Psoas muscle (tissue), 8 donors: Measurements from ENCODE around the gene LETM1. TPM values are rescaled to one million over a fixed set of nuclear protein-coding genes. Genes with fewer than 3 reads are reported as not detected.

Experiments used
- ATAC-seq, 4 donors: fragments of 200-7000 bp; cut with Tn5 transposase; one replicate each; pipeline ENCODE4 v1.9.1; 2020; ENCODE audit warnings: moderate library complexity in 3 of 4, mild to moderate bottlenecking in 2 of 4
- DNase-seq, 2 donors: peaks; one replicate each; pipeline ENCODE4 v3.0.0-alpha.2; 2020
- H3K27ac ChIP-seq: fragments of 200-600 bp; one replicate; pipeline ENCODE4 v1.8.0; 2022
- H3K27me3 ChIP-seq, 3 donors: fragments of 200-600 bp in 1 of 3; one replicate each; pipeline versions ENCODE4 v1.6.1 to v1.8.0; 2013 to 2022; ENCODE audit warnings: low read length in 2 of 3, mild to moderate bottlenecking in 2 of 3, moderate library complexity in 1 of 3; ENCODE audit not compliant: insufficient read depth in 3 of 3
- H3K36me3 ChIP-seq, 2 donors: fragments of 200-600 bp in 1 of 2; one replicate each; pipeline versions ENCODE4 v1.6.1 to v1.8.0; 2013 to 2022; ENCODE audit warnings: low read depth in 1 of 2, mild to moderate bottlenecking in 1 of 2, moderate library complexity in 1 of 2; ENCODE audit not compliant: insufficient read depth in 1 of 2
- H3K4me1 ChIP-seq: fragments of 200-600 bp; one replicate; pipeline ENCODE4 v1.8.0; 2022
- H3K4me3 ChIP-seq: fragments of 200-600 bp; one replicate; pipeline ENCODE4 v1.8.0; 2022; ENCODE audit warnings: mild to moderate bottlenecking
- H3K9me3 ChIP-seq: fragments of 200-600 bp; one replicate; pipeline ENCODE4 v1.8.0; 2022
- CTCF ChIP-seq: fragments of 200-600 bp; IDR thresholded peaks from one replicate; pipeline ENCODE4 v1.8.0; 2022; ENCODE audit warnings: antibody characterized with exemption
- WGBS, 3 donors: extraction: QIAGEN DNeasy Blood & Tissue Kit; methylation state at CpG; one replicate each; pipeline versions ENCODE4 v1.1.6 to v1.1.7; 2013; 5-methylcytosine and 5-hydroxymethylcytosine counted together
- intact Hi-C, 2 donors: fragments of 100-400 bp; cut with DNase I; formaldehyde crosslinking; loops; one replicate each; pipeline versions ENCODE4 v1.11.0 to v1.14.2; 2022
- polyA plus RNA-seq, 3 donors: library from polyadenylated mRNA; stranded (reverse); fragments of 200-250 nt; gene quantifications; one replicate each; pipeline ENCODE4 v1.2.3, GENCODE V29; 2013
- total RNA-seq, 4 donors: library from RNA; stranded (reverse); fragmentation: NEBNext Ultra II Directional in 2 of 4; extraction: Animal tissue kit (Norgen Biotek cat#: 25700) in 2 of 4; gene quantifications; one replicate each; pipeline versions ENCODE4 v1.2.1 to v1.2.4, GENCODE V29; 2021 to 2023
- donor health status: healthy with polysubstance abuse.
- donor health status: DM: no; HTN: no; CAD: no; lungs with moderate emphysema.
- donor health status: Bipolar disorder and iron deficiency.
- donor health status: healthy.
- donor health status: DM: yes; HTN: yes; CAD: no.
- donor health status: DM: no; HTN: no; CAD: no.
- donor health status: DM: no; HTN: no; CAD: no.
- donor health status: DM: yes; HTN: yes; CAD: no.

LETM1 gene
- total and polyA plus RNA-seq, 7 donors = 14.1 to 50.3 (median 26.8) TPM

GRCh38 chr4:1783970-1784369 is 72.0 kb downstream of the LETM1 start:
- Histone ChIP-seq H3K27me3 (no peaks in the 10 kb centered on the region), H3K4me1 (peaks cover 8% of the 10 kb centered on the region), H3K27ac (no peak overlapping the region), H3K36me3 (no peaks in the 10 kb centered on the region), H3K9me3 (no peaks in the 10 kb centered on the region), H3K4me3 (no peak overlapping the region)
- DNase-seq = no peak
- no peak for TF ChIP-seq CTCF
- intact Hi-C loops = no loop called here
- 61 to 71% (median 68%) methylated on average over 12 of the region's 12 CpGs for WGBS, 3 donors
- ATAC-seq = peak in 1 of 4 donors; percentile 4

- no peak for ATAC-seq
- Histone ChIP-seq H3K4me1 (peaks cover 8% of the 10 kb centered on the region), H3K36me3 (no peaks in the 10 kb centered on the region), H3K27ac (no peak overlapping the region), H3K4me3 (no peak overlapping the region), H3K27me3 (no peaks in the 10 kb centered on the region), H3K9me3 (no peaks in the 10 kb centered on the region)
- intact Hi-C loops = no loop called here
- no peak for TF ChIP-seq CTCF
- 71 to 81% (median 79%) methylated on average over 8 to 10 of the region's 10 CpGs for WGBS, 3 donors
- no peak for DNase-seq
These were observed 72.9 kb downstream of the LETM1 start for GRCh38 chr4:1783015-1783414.

GRCh38 chr4:1780435-1780834 is 75.5 kb downstream of the LETM1 start:
- 79 to 84% (median 82%) methylated on average over 14 of the region's 14 CpGs for WGBS, 3 donors
- Histone ChIP-seq H3K27ac (no peak overlapping the region), H3K4me1 (peaks cover 8% of the 10 kb centered on the region), H3K27me3 (peaks cover 0 to 2% (median 0%) of the 10 kb centered on the region in 3 donors), H3K36me3 (no peaks in the 10 kb centered on the region), H3K4me3 (no peak overlapping the region), H3K9me3 (no peaks in the 10 kb centered on the region)
- ATAC-seq (no peak), DNase-seq (no peak)
- intact Hi-C loops = no loop called here
- TF ChIP-seq CTCF = no peak

GRCh38 chr4:1779588-1780382 is 76.2 kb downstream of the LETM1 start:
- Histone ChIP-seq H3K36me3 (no peaks in the 10 kb centered on the region), H3K9me3 (no peaks in the 10 kb centered on the region), H3K4me1 (peaks cover 3% of the 10 kb centered on the region), H3K27ac (no peak overlapping the region), H3K4me3 (no peak overlapping the region), H3K27me3 (peaks cover 0 to 2% (median 0%) of the 10 kb centered on the region in 3 donors)
- ATAC-seq (no peak), DNase-seq (no peak)
- no peak for TF ChIP-seq CTCF
- intact Hi-C loops = no loop called here
- WGBS, 3 donors = 78 to 83% (median 79%) methylated on average over 16 to 18 of the region's 18 CpGs
